HG03280 (cell line): Measurements from ENCODE around the gene CYP2C19.
"Not testable (repeated sequence)": the region's sequence is repeated elsewhere in the genome, so short reads cannot be mapped to it uniquely, and the experiment has no call there.

Source experiments
- ATAC-seq: cut with Tn5 transposase; IDR thresholded peaks from one replicate; pipeline ENCODE4 v1.9.1; 2021; ENCODE audit warnings: mild to moderate bottlenecking, moderate library complexity; ENCODE audit not compliant: unreplicated experiment

The CYP2C19 gene

GRCh38 chr10:94762393-94762792 is at the start of gene CYP2C19:
CYP2C19 (plus strand) TSS chr10:94762681; CDS start chr10:94762706, 25 bp downstream.
- ATAC-seq, result no peak

- ATAC-seq, result no peak
These were observed 36.6 kb upstream of the CYP2C19 start for GRCh38 chr10:94725871-94726270.

GRCh38 chr10:94735197-94735596 is 27.3 kb upstream of the CYP2C19 start:
- no peak for ATAC-seq

GRCh38 chr10:94738588-94738987 is 23.9 kb upstream of the CYP2C19 start:
- no peak for ATAC-seq

GRCh38 chr10:94747137-94747536 is 15.3 kb upstream of the CYP2C19 start:
- ATAC-seq, result no peak

GRCh38 chr10:94747838-94748237 is 14.6 kb upstream of the CYP2C19 start:
- ATAC-seq, result no peak

- ATAC-seq, result no peak
These were observed 4.6 kb upstream of the CYP2C19 start for GRCh38 chr10:94757916-94758315.

GRCh38 chr10:94760586-94761178 is 1.8 kb upstream of the CYP2C19 start:
- ATAC-seq, result no peak

GRCh38 chr10:94775425-94775824 is 12.9 kb downstream of the CYP2C19 start:
- not testable (repeated sequence) for ATAC-seq

- ATAC-seq, result no peak
These were observed 15.5 kb downstream of the CYP2C19 start for GRCh38 chr10:94777886-94778458.

GRCh38 chr10:94780844-94781243 is 18.4 kb downstream of the CYP2C19 start:
- no peak for ATAC-seq

GRCh38 chr10:94784256-94784655 is 21.8 kb downstream of the CYP2C19 start:
- ATAC-seq, result no peak

- no peak for ATAC-seq
These were observed 22.7 kb downstream of the CYP2C19 start for GRCh38 chr10:94785211-94785610.

GRCh38 chr10:94800551-94800950 is 38.1 kb downstream of the CYP2C19 start:
- not testable (repeated sequence) for ATAC-seq

GRCh38 chr10:94803307-94803706 is 40.8 kb downstream of the CYP2C19 start:
- no peak for ATAC-seq

GRCh38 chr10:94830025-94830424 is 67.5 kb downstream of the CYP2C19 start:
- not testable (repeated sequence) for ATAC-seq

- no peak for ATAC-seq
These were observed 83.7 kb downstream of the CYP2C19 start for GRCh38 chr10:94846204-94846603.

GRCh38 chr10:94850766-94851165 is 88.3 kb downstream of the CYP2C19 start:
- no peak for ATAC-seq

GRCh38 chr10:94851263-94851662 is 88.8 kb downstream of the CYP2C19 start:
- no peak for ATAC-seq

- ATAC-seq, result no peak
These were observed 90.0 kb downstream of the CYP2C19 start for GRCh38 chr10:94852438-94852837.

GRCh38 chr10:94853065-94853464 is 90.6 kb downstream of the CYP2C19 start:
- no peak for ATAC-seq

- ATAC-seq, result no peak
These were observed 95.5 kb downstream of the CYP2C19 start for GRCh38 chr10:94858005-94858404.

GRCh38 chr10:94859086-94859485 is 96.6 kb downstream of the CYP2C19 start:
- no peak for ATAC-seq
